CD4-positive, alpha-beta T cell treated with Interferon gamma for 1 hour (primary cell): Measurements from ENCODE around the gene PPP6R2.

Experiments used
- DNase-seq: peaks from one replicate; pipeline ENCODE4 v3.0.0-alpha.2; 2020

The PPP6R2 gene

GRCh38 chr22:50436015-50436830, 93.1 kb downstream of the PPP6R2 start:
- no peak for DNase-seq

GRCh38 chr22:50436841-50437341, 93.8 kb downstream of the PPP6R2 start:
- no peak for DNase-seq

GRCh38 chr22:50437511-50438304, 94.6 kb downstream of the PPP6R2 start:
- DNase-seq: no peak

GRCh38 chr22:50438305-50439275, 95.5 kb downstream of the PPP6R2 start:
- DNase-seq: no peak

DNA sequence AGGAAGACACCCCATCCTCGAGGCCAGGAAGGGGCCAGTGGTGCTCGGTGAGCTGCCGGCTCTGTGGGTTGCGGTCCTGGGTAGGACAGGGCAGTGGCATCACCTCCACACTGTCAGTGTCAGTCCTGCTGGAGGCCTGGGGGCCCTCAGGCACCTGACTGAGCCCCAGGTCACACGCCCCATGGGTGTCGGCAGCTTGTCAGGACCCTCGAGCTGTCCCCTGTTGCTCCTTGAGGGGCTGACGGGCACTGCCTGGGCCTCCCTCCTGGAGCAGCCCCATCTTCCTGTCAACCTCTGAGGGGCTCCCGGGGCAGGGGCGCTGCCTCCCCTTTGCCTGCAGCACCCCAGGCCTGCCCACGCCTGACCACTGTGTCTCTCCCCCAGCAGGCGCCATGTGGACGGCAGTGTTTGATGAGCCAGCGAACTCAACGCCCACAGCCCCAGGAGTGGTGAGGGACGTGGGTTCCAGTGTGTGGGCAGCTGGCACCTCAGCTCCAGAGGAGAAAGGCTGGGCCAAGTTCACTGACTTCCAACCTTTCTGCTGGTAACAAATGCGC, 96.3 kb downstream of the PPP6R2 start:
- no peak for DNase-seq

DNA sequence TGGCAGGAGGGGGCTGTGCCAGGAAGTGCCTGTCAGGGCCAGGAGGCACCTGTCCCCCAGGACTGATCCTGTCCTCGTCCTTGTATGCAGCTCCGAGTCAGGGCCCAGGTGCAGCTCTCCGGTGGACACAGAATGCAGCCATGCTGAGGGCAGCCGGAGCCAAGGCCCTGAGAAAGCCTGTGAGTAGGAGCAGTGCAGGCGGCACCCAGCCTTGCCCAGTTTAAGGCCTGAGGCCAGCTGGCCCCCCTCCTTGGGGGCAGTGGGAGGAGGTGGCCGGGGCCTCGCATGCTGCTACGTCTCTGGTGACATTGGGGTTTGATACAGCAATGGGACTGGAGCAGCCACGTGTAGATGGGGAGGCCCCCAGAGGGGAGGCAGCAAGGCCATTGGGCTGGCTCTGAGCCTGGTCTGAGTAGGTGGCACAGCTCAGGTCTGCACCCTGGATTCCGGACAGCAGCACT, 96.8 kb downstream of the PPP6R2 start:
- no peak for DNase-seq

- DNase-seq: no peak
These were observed 97.6 kb downstream of the PPP6R2 start for GRCh38 chr22:50440544-50441249.

DNA sequence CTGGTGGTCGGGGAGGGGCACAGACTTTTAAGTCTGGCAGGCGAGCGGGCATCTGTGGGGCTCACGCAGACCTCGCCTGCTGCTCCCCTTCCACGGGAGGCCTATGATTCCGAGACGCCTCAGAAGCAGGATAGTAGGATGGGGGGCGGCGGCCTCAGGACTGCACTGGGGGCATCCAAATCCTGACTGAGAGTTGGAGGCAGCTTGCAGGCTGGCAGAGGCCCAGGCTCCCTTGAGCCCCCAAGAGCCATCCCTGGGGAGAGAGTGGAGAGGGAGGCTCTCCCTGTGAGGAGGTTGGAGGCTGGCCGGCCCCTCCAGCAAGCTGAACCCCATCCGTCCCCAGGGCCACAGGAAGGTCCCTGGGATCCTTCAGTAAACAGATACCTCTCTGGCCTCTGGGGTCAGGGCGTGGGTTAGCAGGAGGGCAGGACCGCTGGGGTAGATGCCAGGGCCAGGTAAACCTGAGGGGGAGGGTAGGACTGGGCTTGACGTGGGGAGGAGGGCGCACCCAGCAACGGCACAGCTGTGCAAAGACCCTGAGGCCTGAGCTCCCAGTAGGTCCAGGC, 98.4 kb downstream of the PPP6R2 start:
- DNase-seq: no peak

GRCh38 chr22:50443197-50443596, 100.1 kb downstream of the PPP6R2 start:
- DNase-seq: no peak

DNA sequence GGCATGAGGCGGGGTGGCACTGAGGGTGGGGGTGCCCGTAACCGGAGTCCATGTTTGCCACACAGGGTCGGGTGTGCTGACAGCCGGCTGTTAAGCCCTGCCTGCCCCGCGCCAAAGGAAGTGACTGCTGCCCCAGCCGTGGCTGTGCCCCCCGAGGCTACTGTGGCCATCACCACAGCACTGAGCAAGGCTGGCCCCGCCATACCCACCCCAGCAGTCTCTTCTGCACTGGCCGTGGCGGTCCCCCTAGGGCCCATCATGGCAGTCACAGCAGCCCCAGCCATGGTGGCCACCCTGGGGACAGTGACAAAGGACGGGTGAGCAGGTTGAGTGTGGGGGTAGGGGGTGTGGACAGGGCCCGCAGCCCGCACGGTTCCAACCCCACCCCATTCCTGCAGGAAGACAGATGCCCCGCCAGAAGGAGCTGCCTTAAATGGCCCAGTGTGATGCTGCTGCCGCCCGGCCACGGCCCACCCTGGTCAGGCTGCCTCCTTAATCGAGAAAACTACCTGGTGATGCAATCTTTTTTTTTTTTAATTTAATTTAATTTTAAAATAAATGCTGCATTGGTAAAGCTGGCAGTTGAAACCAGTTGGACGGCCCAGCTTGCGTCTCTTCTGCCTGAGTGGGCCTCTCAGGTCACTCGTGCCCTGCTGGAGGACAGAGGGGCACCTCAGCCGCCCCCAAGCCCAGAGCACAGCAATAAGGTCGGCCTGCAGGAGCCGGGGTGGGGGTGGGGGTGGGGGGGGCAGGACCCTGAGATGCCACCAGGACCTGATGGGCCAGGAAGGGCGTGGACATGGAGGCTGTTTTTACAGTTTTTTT, 100.9 kb downstream of the PPP6R2 start:
- no peak for DNase-seq

- DNase-seq: no peak
These were observed 101.5 kb downstream of the PPP6R2 start for GRCh38 chr22:50444663-50445062.

DNA sequence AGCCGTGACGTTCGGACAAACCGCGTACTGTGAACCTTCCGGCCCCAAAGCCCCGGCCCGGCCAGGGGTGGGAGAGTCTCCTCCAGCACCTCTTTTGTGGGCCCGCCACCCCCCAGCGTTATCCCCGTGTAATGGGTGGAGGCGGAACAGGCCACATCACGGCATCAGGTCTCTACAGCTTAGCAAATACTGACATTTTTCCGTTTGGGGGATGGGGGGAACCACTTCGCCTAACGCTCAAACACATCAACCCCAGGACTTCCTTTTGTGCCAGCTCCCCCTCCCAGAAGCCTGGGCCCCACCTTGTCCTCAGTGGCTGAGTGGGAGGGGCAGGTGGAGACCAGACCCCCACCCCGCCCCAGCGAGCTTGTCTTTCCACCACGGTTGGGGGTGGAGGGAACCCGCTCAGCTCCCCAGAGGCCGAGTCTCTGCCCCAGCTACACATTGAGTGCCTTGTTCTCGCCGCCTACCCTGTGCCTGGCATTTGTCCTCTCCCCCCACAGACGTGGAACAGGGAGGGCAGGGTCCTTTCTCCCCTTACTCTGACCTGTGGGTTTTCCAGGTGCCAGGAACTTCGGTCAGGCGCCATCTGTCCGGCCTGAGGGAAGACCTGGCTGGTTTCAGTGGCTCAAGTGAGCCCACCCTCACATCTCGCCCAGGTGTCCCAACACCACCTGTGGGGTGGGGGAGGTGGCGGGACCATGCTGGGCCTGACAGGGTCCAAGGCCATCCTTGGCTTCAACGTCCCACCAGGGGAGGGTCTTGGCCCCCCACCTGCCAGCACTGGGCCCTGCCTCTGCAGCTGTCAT, 102.1 kb downstream of the PPP6R2 start:
- DNase-seq: peak; percentile 42

- no peak for DNase-seq
These were observed 103.0 kb downstream of the PPP6R2 start for GRCh38 chr22:50445880-50446707.

DNA sequence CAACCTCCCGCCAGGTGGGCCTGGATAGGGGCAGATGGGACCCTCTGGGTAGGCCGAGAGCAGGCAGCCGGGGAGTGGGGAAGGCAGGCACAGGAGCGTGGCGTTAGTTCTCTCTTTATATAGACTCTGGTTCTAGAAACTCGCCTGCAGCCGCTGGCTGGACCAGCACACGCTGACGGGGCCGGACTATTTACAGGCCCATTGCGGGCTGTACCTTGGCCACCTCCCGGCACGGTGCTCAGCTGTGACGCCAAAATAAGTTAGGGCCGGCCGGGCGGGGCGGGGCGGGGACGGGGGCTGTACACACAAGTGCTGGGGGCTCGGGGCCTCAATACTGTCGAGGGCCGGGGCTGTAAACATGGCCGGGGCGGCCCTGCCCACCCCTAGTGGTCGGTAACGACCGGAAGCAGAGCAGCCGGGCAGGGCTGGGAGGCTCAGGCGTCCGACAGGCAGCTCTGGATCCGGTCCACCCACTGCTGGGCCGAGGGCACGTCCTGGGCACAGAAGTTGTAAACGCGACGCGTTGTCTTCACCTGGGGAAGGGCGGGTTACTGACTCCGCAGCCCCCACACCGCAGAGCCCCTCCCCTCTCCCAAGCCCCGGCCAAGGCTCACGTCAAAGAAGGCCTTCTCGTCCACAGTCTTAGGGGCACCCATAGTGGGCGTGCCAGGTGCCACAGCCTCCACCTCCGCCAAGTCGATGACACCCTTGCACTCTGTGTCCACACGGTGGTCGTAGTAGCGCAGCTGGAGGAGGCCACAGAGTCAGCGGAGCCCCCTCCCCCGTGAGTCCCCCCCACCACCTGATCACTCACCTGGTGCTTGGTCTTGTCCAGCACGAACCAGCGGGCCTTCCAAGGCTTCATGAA, 103.8 kb downstream of the PPP6R2 start:
- DNase-seq: no peak

GRCh38 chr22:50447576-50448551, 104.7 kb downstream of the PPP6R2 start:
- no peak for DNase-seq

DNA sequence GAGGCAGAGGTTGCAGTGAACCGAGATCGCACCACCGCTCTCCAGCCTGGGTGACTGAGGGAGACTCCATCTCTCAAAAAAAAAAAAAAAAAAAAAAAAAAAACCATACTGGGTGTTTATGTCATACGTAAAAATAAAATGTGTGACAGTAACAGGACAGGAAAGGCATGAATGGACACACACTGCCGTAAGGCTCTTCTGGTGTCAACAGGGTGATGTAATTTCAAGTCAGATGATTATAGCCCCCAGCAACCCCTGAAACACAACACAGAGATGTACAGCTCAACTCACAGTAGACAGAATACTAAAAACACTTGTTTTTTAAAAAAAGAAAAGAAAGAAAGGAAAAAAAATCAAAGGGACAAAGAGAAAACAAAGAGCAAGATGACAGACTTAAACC, 109.5 kb downstream of the PPP6R2 start:
- DNase-seq: no peak
